HG03196 (cell line): ENCODE data around the gene TMED4.

Experiments used
- ATAC-seq: cut with Tn5 transposase; IDR thresholded peaks from one replicate; pipeline ENCODE4 v1.9.1; 2021; ENCODE audit not compliant: unreplicated experiment

The TMED4 gene

GRCh38 chr7:44541028-44541869, 40.8 kb downstream of the TMED4 start, which contains the start of gene NPC1L1:
Gene NPC1L1, minus strand, starts transcription at chr7:44541330. Its CDS starts 71 bp downstream, at chr7:44541259.
- ATAC-seq: no peak

GRCh38 chr7:44540592-44541027, 41.4 kb downstream of the TMED4 start:
- no peak for ATAC-seq

GRCh38 chr7:44539669-44540506, 42.1 kb downstream of the TMED4 start:
- ATAC-seq: no peak

- ATAC-seq: no peak
These were observed 43.0 kb downstream of the TMED4 start for GRCh38 chr7:44538798-44539668.

- no peak for ATAC-seq
These were observed 43.8 kb downstream of the TMED4 start for GRCh38 chr7:44538093-44538797.

GRCh38 chr7:44537442-44537841, 44.6 kb downstream of the TMED4 start:
- no peak for ATAC-seq

- no peak for ATAC-seq
These were observed 45.9 kb downstream of the TMED4 start for GRCh38 chr7:44536090-44536489.

- ATAC-seq: no peak
These were observed 46.5 kb downstream of the TMED4 start for GRCh38 chr7:44535348-44536064.

GRCh38 chr7:44534501-44534900, 47.5 kb downstream of the TMED4 start:
- no peak for ATAC-seq

GRCh38 chr7:44534087-44534486, 47.9 kb downstream of the TMED4 start:
- ATAC-seq: no peak

GRCh38 chr7:44533301-44534055, 48.6 kb downstream of the TMED4 start:
- no peak for ATAC-seq

- ATAC-seq: no peak
These were observed 50.3 kb downstream of the TMED4 start for GRCh38 chr7:44531421-44532380.

GRCh38 chr7:44530990-44531389, 51.0 kb downstream of the TMED4 start:
- no peak for ATAC-seq
